Suprapubic skin (tissue), 3 donors: Measurements from ENCODE around the gene ARHGAP22.

Experiments
- CTCF ChIP-seq, 2 donors: fragments of 200-600 bp in 1 of 2; fragments of 450-650 bp in 1 of 2; sonication (generic) in 1 of 2; IDR thresholded peaks; one replicate each; pipeline ENCODE4 v1.5.1; 2016 to 2019; ENCODE audit warnings: antibody characterized with exemption in 2 of 2, mild to moderate bottlenecking in 1 of 2, moderate library complexity in 1 of 2
- POLR2A ChIP-seq, 2 donors: fragments of 450-650 bp; IDR thresholded peaks; one replicate each; pipeline ENCODE4 v1.6.1; 2017; ENCODE audit warnings: antibody characterized with exemption in 2 of 2, mild to moderate bottlenecking in 2 of 2, moderate library complexity in 2 of 2

- TF ChIP-seq POLR2A (IDR thresholded peaks at IDR 0.05): no peak
- TF ChIP-seq CTCF (IDR thresholded peaks at IDR 0.05): no peak
Observed at GRCh38 chr10:48461623-48462481, 143.0 kb downstream of the ARHGAP22 start.
